PFSK-1 (cell line): Measurements from ENCODE around the gene VARS2.

Experiments used
- SIN3A ChIP-seq: IDR thresholded peaks from 2 replicates; pipeline ENCODE4 v1.6.1; 2012; ENCODE audit warnings: mild to moderate bottlenecking, low read length, moderate library complexity, borderline replicate concordance; ENCODE audit not compliant: insufficient read depth
- TF ChIP-seq, protein P1 (sequence below), 2 experiments: IDR thresholded peaks; 2 replicates each; pipeline versions ENCODE4 v1.6.1 to v1.8.0; 2011 to 2012; ENCODE audit warnings: low read depth in 2 of 2, low read length in 2 of 2, control low read depth in 1 of 2, inconsistent platforms in 1 of 2, mild to moderate bottlenecking in 1 of 2, moderate library complexity in 1 of 2; ENCODE audit not compliant: insufficient read depth in 1 of 2

DNA sequence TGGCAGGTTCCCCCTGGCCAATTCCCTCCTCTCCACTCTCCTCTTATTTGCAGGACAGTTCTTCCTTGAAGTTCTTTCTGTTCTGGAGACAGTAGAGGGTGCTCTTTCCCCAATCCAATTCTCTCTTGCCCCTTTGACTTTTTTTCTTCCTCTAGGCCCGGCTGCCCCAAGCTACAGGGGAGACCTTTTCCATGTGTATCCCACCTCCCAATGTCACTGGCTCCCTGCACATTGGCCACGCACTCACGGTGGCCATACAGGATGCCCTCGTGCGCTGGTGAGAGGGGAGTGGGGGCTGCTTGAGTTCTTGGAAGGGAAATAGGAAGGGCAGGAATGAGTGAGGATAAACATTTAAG lies 1.5 kb downstream of the VARS2 start:
- TF ChIP-seq, protein P1, sequence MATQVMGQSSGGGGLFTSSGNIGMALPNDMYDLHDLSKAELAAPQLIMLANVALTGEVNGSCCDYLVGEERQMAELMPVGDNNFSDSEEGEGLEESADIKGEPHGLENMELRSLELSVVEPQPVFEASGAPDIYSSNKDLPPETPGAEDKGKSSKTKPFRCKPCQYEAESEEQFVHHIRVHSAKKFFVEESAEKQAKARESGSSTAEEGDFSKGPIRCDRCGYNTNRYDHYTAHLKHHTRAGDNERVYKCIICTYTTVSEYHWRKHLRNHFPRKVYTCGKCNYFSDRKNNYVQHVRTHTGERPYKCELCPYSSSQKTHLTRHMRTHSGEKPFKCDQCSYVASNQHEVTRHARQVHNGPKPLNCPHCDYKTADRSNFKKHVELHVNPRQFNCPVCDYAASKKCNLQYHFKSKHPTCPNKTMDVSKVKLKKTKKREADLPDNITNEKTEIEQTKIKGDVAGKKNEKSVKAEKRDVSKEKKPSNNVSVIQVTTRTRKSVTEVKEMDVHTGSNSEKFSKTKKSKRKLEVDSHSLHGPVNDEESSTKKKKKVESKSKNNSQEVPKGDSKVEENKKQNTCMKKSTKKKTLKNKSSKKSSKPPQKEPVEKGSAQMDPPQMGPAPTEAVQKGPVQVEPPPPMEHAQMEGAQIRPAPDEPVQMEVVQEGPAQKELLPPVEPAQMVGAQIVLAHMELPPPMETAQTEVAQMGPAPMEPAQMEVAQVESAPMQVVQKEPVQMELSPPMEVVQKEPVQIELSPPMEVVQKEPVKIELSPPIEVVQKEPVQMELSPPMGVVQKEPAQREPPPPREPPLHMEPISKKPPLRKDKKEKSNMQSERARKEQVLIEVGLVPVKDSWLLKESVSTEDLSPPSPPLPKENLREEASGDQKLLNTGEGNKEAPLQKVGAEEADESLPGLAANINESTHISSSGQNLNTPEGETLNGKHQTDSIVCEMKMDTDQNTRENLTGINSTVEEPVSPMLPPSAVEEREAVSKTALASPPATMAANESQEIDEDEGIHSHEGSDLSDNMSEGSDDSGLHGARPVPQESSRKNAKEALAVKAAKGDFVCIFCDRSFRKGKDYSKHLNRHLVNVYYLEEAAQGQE (IDR thresholded peaks at IDR 0.05; ENCODE audit: insufficient read depth in 1 of 2, low read depth in 2 of 2, low read length in 2 of 2) = no peak
- TF ChIP-seq SIN3A = no peak
